Body of pancreas (tissue), 4 donors: ENCODE data around the gene REV3L. TPM values are rescaled to one million over a fixed set of nuclear protein-coding genes. Genes with fewer than 3 reads are reported as not detected.
A peak's percentile ranks its signal among the peaks of the same experiment; 100 is the strongest.

ENCODE experiments used
- ATAC-seq: fragments of 150-250 bp; one replicate; pipeline ENCODE4 v1.9.1; 2016
- DNase-seq, 4 donors: peaks; one replicate each; pipeline ENCODE4 v3.0.0-alpha.2; 2019
- H3K27ac ChIP-seq, 4 donors: fragments of 200-600 bp; sonication (generic); 1 replicate in 3 of 4; 2 replicates in 1 of 4; pipeline versions ENCODE4 v1.5.1 to v1.6.1; 2016 to 2019; ENCODE audit warnings: mild to moderate bottlenecking in 1 of 4, mixed read lengths in 1 of 4, moderate library complexity in 1 of 4
- H3K27me3 ChIP-seq, 2 donors: fragments of 200-600 bp; sonication (generic); one replicate each; pipeline ENCODE4 v1.6.0; 2016; ENCODE audit warnings: mild to moderate bottlenecking in 1 of 2
- H3K36me3 ChIP-seq, 2 donors: fragments of 200-600 bp; sonication (generic); replicated peaks in 1 of 2; 2 replicates each; pipeline ENCODE4 v1.5.1; 2016; ENCODE audit warnings: low read depth in 2 of 2; ENCODE audit not compliant: insufficient read depth in 1 of 2
- H3K4me1 ChIP-seq: fragments of 200-600 bp; sonication (generic); one replicate; pipeline ENCODE4 v1.6.0; 2016
- H3K4me3 ChIP-seq, 2 donors: fragments of 200-600 bp; sonication (generic); 1 replicate in 1 of 2; 2 replicates in 1 of 2; pipeline ENCODE4 v1.5.1; 2016 to 2019
- H3K9me3 ChIP-seq, 3 donors: fragments of 200-600 bp; sonication (generic); 1 replicate in 2 of 3; 2 replicates in 1 of 3; pipeline ENCODE4 v1.5.1; 2016
- CTCF ChIP-seq, 7 experiments: fragments of 450-650 bp in 4 of 7; fragments of 200-600 bp in 3 of 7; sonication (generic) in 3 of 7; IDR thresholded peaks; one replicate each; pipeline ENCODE4 v1.5.1; 2016 to 2019; ENCODE audit warnings: antibody characterized with exemption in 7 of 7
- POLR2A ChIP-seq, 3 donors: fragments of 450-650 bp; IDR thresholded peaks; one replicate each; pipeline ENCODE4 v1.6.1; 2016; ENCODE audit warnings: antibody characterized with exemption in 3 of 3, mild to moderate bottlenecking in 2 of 3
- WGBS, 2 donors: methylation state at CpG; one replicate each; pipeline ENCODE4 v1.1.5; 2017; 5-methylcytosine and 5-hydroxymethylcytosine counted together
- intact Hi-C: fragments of 100-400 bp; cut with DNase I; formaldehyde crosslinking; loops from one replicate; pipeline ENCODE4 v1.15.1; 2023
- total RNA-seq, 2 donors: library from RNA; depleted of rRNA; stranded (reverse); fragments of >200 nt; gene quantifications; one replicate each; pipeline ENCODE4 v1.1.0, GENCODE V29; 2016

The REV3L gene
- total RNA-seq, 2 donors from 2014 or later: 28.3 to 29.7 TPM

GRCh38 chr6:111361648-111362047 is 121.4 kb downstream of the REV3L start:
- no peaks in the 10 kb centered on the region for H3K9me3 ChIP-seq
- DNase-seq (peak in 3 of 4 donors; percentile 22 to 35 (median 27)), ATAC-seq (no peak)
- no peak overlapping the region for H3K4me3 ChIP-seq
- H3K4me1 ChIP-seq: peaks cover 11% of the 10 kb centered on the region
- peak in 6 of 7 experiments; percentile 14 to 47 (median 39) for TF ChIP-seq CTCF (IDR thresholded peaks at IDR 0.05)
- no peak for TF ChIP-seq POLR2A (IDR thresholded peaks at IDR 0.05)
- no peaks in the 10 kb centered on the region for H3K27me3 ChIP-seq
- intact Hi-C loops: no loop called here
- no peaks in the 10 kb centered on the region for H3K36me3 ChIP-seq
- H3K27ac ChIP-seq: no peak overlapping the region
- WGBS, 2 donors: 57 to 59% methylated on average over 5 of the region's 5 CpGs

DNA sequence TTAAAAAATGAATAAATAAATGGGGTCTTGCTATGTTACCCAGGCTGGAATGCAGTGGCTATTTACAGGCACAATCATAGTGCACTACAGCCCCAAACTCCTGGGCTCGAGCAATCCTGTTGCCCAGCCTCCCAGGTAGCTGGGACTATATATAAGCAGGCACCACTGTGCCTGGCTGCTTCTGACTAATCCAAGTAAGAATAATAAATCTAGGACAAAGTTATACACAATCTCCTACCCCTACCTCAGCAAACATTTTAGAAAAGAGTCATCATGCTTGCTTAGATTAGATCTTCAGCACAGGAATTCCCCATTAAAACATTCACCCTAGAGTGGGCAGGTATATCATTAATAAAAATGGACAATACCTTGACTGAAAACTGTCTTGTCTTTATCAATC is 124.6 kb downstream of the REV3L start:
- intact Hi-C loops: no loop called here
- H3K27ac ChIP-seq: peak overlapping the region in 1 of 4 donors; percentile 32
- ATAC-seq: no peak

DNA sequence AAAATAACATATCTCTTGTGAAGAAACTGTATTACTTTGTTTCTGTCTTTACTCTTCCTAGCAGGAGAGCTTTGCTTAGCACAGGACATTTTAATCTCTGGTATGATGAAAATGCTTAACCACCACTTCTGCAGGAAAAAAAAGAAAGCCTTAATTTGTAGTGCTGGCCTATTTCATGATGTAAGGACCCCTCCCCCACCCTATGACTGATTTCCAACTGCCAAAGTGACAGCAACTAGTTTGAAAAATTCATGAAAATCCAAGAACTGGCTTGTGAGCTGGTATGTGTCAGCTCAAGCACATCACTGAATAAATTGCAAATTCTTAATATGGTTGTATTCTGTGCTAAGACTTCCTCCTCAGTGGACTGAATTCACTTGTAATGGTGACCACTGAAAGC is 125.3 kb downstream of the REV3L start:
- H3K4me3 ChIP-seq: no peak overlapping the region
- TF ChIP-seq CTCF (IDR thresholded peaks at IDR 0.05) (no peak), POLR2A (IDR thresholded peaks at IDR 0.05) (no peak)
- ATAC-seq (no peak), DNase-seq (no peak)
- peaks cover 24% of the 10 kb centered on the region for H3K4me1 ChIP-seq
- no peaks in the 10 kb centered on the region for H3K36me3 ChIP-seq
- H3K27me3 ChIP-seq: no peaks in the 10 kb centered on the region
- H3K9me3 ChIP-seq: no peaks in the 10 kb centered on the region
- intact Hi-C loops: no loop called here
- H3K27ac ChIP-seq: peak overlapping the region in 1 of 4 donors; percentile 32

More for the DNA sequence above, 124.6 kb downstream of the REV3L start:
- no peaks in the 10 kb centered on the region for H3K27me3 ChIP-seq
- 74 to 80% methylated on average over 1 of the region's 1 CpG for WGBS, 2 donors
- no peak overlapping the region for H3K4me3 ChIP-seq
- H3K36me3 ChIP-seq: no peaks in the 10 kb centered on the region
- no peak for TF ChIP-seq CTCF (IDR thresholded peaks at IDR 0.05)
- H3K4me1 ChIP-seq: peaks cover 24% of the 10 kb centered on the region
- H3K9me3 ChIP-seq: no peaks in the 10 kb centered on the region
- no peak for DNase-seq

DNA sequence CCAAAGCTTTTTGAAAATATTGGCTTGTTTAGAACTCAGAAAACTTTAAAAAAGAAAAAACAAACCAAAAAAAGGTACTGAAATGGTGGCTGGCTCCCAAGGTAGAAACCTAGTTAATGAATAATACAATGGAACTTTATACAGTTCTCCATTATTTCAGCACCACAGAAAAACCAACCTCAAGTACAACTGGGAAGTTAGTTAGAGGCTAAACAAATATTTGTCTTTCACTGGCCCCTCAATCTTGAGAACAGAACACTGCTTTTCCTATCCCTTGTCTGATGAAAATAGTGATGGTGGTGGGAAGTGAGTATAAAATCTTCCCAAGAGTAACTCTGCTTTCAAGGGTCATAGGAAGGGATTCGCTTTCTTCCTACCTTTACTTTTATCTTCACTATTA is 126.5 kb downstream of the REV3L start:
- no peaks in the 10 kb centered on the region for H3K9me3 ChIP-seq
- H3K36me3 ChIP-seq: no peaks in the 10 kb centered on the region
- peak overlapping the region in 3 of 4 donors; percentile 32 to 43 (median 33) for H3K27ac ChIP-seq
- H3K27me3 ChIP-seq: no peaks in the 10 kb centered on the region
- intact Hi-C loops: no loop called here
- no peak overlapping the region for H3K4me3 ChIP-seq
- peak; percentile 48 for ATAC-seq
- no peak for DNase-seq
- peaks cover 24% of the 10 kb centered on the region for H3K4me1 ChIP-seq
- TF ChIP-seq POLR2A (IDR thresholded peaks at IDR 0.05) (no peak), CTCF (IDR thresholded peaks at IDR 0.05) (no peak)
- WGBS, 2 donors: 69 to 85% methylated on average over 1 of the region's 1 CpG

DNA sequence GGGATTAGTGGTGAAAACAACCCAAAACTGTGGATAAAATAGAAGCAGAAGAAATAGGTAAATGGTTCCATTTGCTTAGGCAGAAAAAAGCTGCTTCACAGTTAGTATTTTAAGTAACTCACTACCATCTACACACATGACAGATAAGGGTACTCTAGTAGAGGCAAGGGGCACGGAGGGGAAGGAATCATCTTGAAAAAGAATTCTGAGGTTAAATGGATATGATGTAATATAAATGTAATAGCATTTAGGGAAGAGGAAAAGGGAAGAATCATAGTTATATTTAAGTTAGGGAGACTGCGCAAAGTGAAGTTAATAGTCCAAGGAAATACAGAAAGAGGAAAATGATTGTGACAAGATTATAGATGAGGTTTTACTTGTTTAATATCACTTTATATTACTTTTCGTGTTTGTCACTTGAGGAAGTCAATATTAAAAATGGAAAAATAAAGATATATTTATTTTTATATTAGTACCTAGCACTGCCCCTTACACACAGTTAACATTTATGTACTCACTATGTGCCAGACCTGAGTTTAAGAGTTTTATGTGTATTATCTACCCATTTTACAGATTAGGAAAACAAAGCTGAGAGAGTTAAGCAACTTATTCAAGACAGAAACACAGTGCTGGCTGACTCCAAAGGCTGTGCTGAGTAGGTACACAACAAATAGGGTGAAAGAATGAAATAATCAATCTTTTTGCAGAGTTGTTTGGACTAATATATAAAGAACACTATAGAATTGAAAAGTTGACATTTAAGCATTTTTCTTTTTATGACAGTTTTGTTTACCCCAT is 128.1 kb downstream of the REV3L start:
- no peak for TF ChIP-seq CTCF (IDR thresholded peaks at IDR 0.05)
- no peak for TF ChIP-seq POLR2A (IDR thresholded peaks at IDR 0.05)
- intact Hi-C loops: no loop called here

More for the DNA sequence above, 128.1 kb downstream of the REV3L start:
- Histone ChIP-seq H3K9me3 (no peaks in the 10 kb centered on the region), H3K27me3 (no peaks in the 10 kb centered on the region), H3K4me1 (peaks cover 24% of the 10 kb centered on the region), H3K4me3 (no peak overlapping the region), H3K27ac (no peak overlapping the region), H3K36me3 (peaks cover 0 to 5% of the 10 kb centered on the region in 2 donors)
- no peak for ATAC-seq
- 71 to 91% methylated on average over 3 of the region's 3 CpGs for WGBS, 2 donors
- DNase-seq: no peak
